Activated CD8-positive, alpha-beta T cell treated with anti-CD3 and anti-CD28 coated beads for 36 hours (primary cell): ENCODE results near the gene COBLL1. TPM values are rescaled to one million over a fixed set of nuclear protein-coding genes. Genes with fewer than 3 reads are reported as not detected.

ENCODE experiments used
- ATAC-seq: fragments of 200-7000 bp; cut with Tn5 transposase; one replicate; pipeline ENCODE4 v1.10.0; 2021; ENCODE audit warnings: mild to moderate bottlenecking, moderate library complexity
- CTCF ChIA-PET: fragments of 350-600 bp; sonication (Branson Sonifier 250); formaldehyde crosslinking; loops from one replicate; lab custom pipeline; 2021; ENCODE audit warnings: antibody characterized with exemption; lab: Charles Lee
- POLR2A ChIA-PET: fragments of 350-600 bp; sonication (Branson Sonifier 250); formaldehyde crosslinking; loops from one replicate; lab custom pipeline; 2021; ENCODE audit warnings: antibody characterized with exemption; lab: Charles Lee
- DNase-seq: peaks from one replicate; pipeline ENCODE4 v3.0.0-alpha.2; 2020
- H3K27ac Mint-ChIP-seq: one replicate; pipeline ENCODE4 v1.8.0; 2021; ENCODE audit warnings: mild to moderate bottlenecking, mixed read lengths
- H3K27me3 Mint-ChIP-seq: one replicate; pipeline ENCODE4 v1.8.0; 2021; ENCODE audit warnings: mixed read lengths
- H3K36me3 Mint-ChIP-seq: one replicate; pipeline ENCODE4 v1.8.0; 2021; ENCODE audit warnings: low read depth, mixed read lengths
- H3K4me1 Mint-ChIP-seq: one replicate; pipeline ENCODE4 v1.8.0; 2021; ENCODE audit warnings: low read depth, mixed read lengths
- H3K4me3 Mint-ChIP-seq: one replicate; pipeline ENCODE4 v1.8.0; 2021; ENCODE audit warnings: mild to moderate bottlenecking, moderate library complexity, mixed read lengths
- H3K9me3 Mint-ChIP-seq: one replicate; pipeline ENCODE4 v1.8.0; 2021; ENCODE audit warnings: mixed read lengths
- CTCF ChIP-seq: fragments of 200-600 bp; IDR thresholded peaks from one replicate; pipeline ENCODE4 v1.8.0; 2022; ENCODE audit warnings: antibody characterized with exemption, mild to moderate bottlenecking
- intact Hi-C: fragments of 100-400 bp; cut with micrococcal nuclease; formaldehyde crosslinking; loops from one replicate; pipeline ENCODE4 v1.10.0; 2022
- total RNA-seq, 2 experiments: library from RNA; stranded (reverse); gene quantifications; one replicate each; pipeline ENCODE4 v1.2.3, GENCODE V29; 2021

Gene COBLL1
- total RNA-seq, 2 experiments from 2014 or later = 0.36 to 0.68 TPM

DNA sequence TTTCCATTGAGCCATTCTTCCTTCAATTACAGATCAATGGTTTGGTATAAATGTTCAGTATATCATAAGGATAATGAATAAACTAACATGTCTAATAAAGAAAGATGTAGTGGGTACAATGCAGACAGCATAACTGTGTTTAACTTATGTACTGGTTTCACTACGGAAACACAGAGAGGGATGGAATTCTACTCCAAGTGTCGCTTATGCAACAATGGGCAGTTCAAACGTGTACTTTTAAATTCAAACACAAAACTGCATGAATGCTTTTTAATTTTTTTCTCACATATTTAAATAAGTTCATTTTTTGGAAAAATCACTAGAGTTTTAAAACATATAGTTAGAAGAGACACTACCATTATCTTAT lies 74.7 kb downstream of the COBLL1 start:
- intact Hi-C loops = no loop called here

GRCh38 chr2:164766216-164766953 lies 75.2 kb downstream of the COBLL1 start:
- TF ChIP-seq CTCF = no peak
- H3K9me3 Mint-ChIP-seq = no peaks in the 10 kb centered on the region
- H3K4me3 Mint-ChIP-seq = no peak overlapping the region
- ATAC-seq (no peak), DNase-seq (no peak)
- intact Hi-C loops = no loop called here
- no peak overlapping the region for H3K27ac Mint-ChIP-seq
- no peaks in the 10 kb centered on the region for H3K36me3 Mint-ChIP-seq
- POLR2A ChIA-PET = no interaction called here
- H3K27me3 Mint-ChIP-seq = no peaks in the 10 kb centered on the region
- no peaks in the 10 kb centered on the region for H3K4me1 Mint-ChIP-seq
- CTCF ChIA-PET = no interaction called here

More for the DNA sequence above, 74.7 kb downstream of the COBLL1 start:
- Mint-ChIP-seq H3K27ac (no peak overlapping the region), H3K9me3 (no peaks in the 10 kb centered on the region), H3K27me3 (no peaks in the 10 kb centered on the region), H3K4me1 (no peaks in the 10 kb centered on the region), H3K36me3 (no peaks in the 10 kb centered on the region), H3K4me3 (no peak overlapping the region)
- CTCF ChIA-PET = no interaction called here
- no peak for TF ChIP-seq CTCF
- DNase-seq = no peak
- POLR2A ChIA-PET = no interaction called here
- no peak for ATAC-seq

GRCh38 chr2:164764996-164765395 lies 76.6 kb downstream of the COBLL1 start:
- no peak for TF ChIP-seq CTCF
- intact Hi-C loops = no loop called here
- Mint-ChIP-seq H3K4me3 (no peak overlapping the region), H3K27me3 (no peaks in the 10 kb centered on the region), H3K9me3 (no peaks in the 10 kb centered on the region), H3K36me3 (no peaks in the 10 kb centered on the region), H3K27ac (no peak overlapping the region), H3K4me1 (no peaks in the 10 kb centered on the region)
- no peak for ATAC-seq
- CTCF ChIA-PET = interaction anchor here (0.8 kb wide), 1 partner anchor 9 kb away, joined by 3 read pairs; no protein-coding TSS in a partner anchor
- POLR2A ChIA-PET = no interaction called here
- DNase-seq = no peak

DNA sequence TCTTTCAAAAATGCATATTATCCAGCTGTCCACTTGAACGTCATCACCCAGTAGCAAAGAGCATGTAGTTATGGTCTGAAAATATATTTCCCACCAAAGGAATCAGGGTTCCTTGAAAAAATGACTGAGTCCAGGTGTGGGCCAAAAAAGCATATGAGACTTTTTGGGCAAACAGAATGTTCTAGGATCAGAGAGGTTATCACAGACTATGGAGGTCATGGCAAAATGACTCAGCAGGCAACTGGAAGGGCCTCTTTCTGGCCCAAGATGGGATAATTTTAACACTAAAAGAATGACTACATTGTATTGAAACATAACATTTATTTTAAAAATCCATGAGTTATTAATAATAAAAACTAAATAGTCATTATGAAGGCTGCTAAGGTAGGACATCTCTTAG lies 77.1 kb downstream of the COBLL1 start:
- intact Hi-C loops = no loop called here
- no peak for TF ChIP-seq CTCF
- Mint-ChIP-seq H3K27me3 (no peaks in the 10 kb centered on the region), H3K4me1 (no peaks in the 10 kb centered on the region), H3K4me3 (no peak overlapping the region), H3K27ac (no peak overlapping the region), H3K36me3 (no peaks in the 10 kb centered on the region), H3K9me3 (no peaks in the 10 kb centered on the region)
- DNase-seq (no peak), ATAC-seq (no peak)
- ChIA-PET POLR2A (no interaction called here), CTCF (no interaction called here)

DNA sequence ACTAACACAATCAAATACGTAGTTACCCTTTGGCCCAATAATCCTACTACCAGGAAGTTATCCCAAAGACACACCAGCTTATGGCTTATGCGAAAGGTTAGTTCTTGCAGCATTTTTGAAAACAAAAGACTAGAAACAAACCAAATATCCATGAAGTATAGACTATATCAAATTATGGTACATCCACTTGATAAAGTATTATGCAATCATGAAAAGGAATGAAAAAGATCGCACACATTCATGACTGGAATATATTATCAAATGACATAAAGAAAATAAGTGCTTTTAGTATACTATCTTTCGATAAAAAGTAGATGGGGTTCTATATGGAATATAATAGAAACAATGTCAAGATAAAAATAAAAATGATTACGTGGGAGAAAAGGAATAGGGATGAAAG lies 78.2 kb downstream of the COBLL1 start:
- Mint-ChIP-seq H3K4me3 (no peak overlapping the region), H3K27me3 (no peaks in the 10 kb centered on the region), H3K36me3 (no peaks in the 10 kb centered on the region), H3K9me3 (no peaks in the 10 kb centered on the region), H3K4me1 (no peaks in the 10 kb centered on the region), H3K27ac (no peak overlapping the region)
- intact Hi-C loops = no loop called here
- no peak for TF ChIP-seq CTCF
- DNase-seq (no peak), ATAC-seq (no peak)
- ChIA-PET POLR2A (no interaction called here), CTCF (no interaction called here)
